ENCODE results near the gene DNAAF3. TPM values are rescaled to one million over a fixed set of nuclear protein-coding genes. Genes with fewer than 3 reads are reported as not detected.

Gene DNAAF3
- total RNA-seq, 4 donors from 2014 or later: 0.83 TPM; not detected in 3

GRCh38 chr19:55116232-55116858 is 50.1 kb downstream of the DNAAF3 start:
- TF ChIP-seq POLR2A (IDR thresholded peaks at IDR 0.05; ENCODE audit: low read depth): no peak
- TF ChIP-seq POLR2AphosphoS5 (IDR thresholded peaks at IDR 0.05): peak; percentile 82 to 89
- no peak for TF ChIP-seq EP300 (IDR thresholded peaks at IDR 0.05)
- 2% methylated on average over 25 of the region's 25 CpGs for WGBS

GRCh38 chr19:55115446-55116065 is 50.9 kb downstream of the DNAAF3 start:
- WGBS: 39% methylated on average over 11 of the region's 13 CpGs
- no peaks in the 10 kb centered on the region for H3K9me3 ChIP-seq
- H3K4me1 ChIP-seq: peaks cover 58 to 74% (median 70%) of the 10 kb centered on the region in 4 donors
- H3K27ac ChIP-seq (replicated peaks in 1 of 4): peak overlapping the region; percentile 96 to 99 (median 97)
- H3K36me3 ChIP-seq: peaks cover 0 to 13% (median 9%) of the 10 kb centered on the region in 4 donors
- DNase-seq (ENCODE audit: extremely low spot score): no peak
- TF ChIP-seq POLR2A (IDR thresholded peaks at IDR 0.05; ENCODE audit: low read depth) (no peak), EP300 (IDR thresholded peaks at IDR 0.05) (no peak), POLR2AphosphoS5 (IDR thresholded peaks at IDR 0.05) (peak; percentile 38 to 72)
- H3K27me3 ChIP-seq: no peaks in the 10 kb centered on the region
- H3K4me3 ChIP-seq: peak overlapping the region; percentile 90 to 98 (median 90)
- intact Hi-C loops (cut with DNase I): loop anchor here (10.0 kb wide), 1 partner anchor 539 kb away; the partner anchor contains the start of gene U2AF2

More at GRCh38 chr19:55116232-55116858, 50.1 kb downstream of the DNAAF3 start:
- peak overlapping the region; percentile 90 to 98 (median 90) for H3K4me3 ChIP-seq
- H3K4me1 ChIP-seq: peaks cover 57 to 66% (median 63%) of the 10 kb centered on the region in 4 donors
- H3K27me3 ChIP-seq: no peaks in the 10 kb centered on the region
- peak overlapping the region; percentile 96 to 99 (median 97) for H3K27ac ChIP-seq (replicated peaks in 1 of 4)
- peaks cover 0 to 12% (median 8%) of the 10 kb centered on the region in 4 donors for H3K36me3 ChIP-seq
- H3K9me3 ChIP-seq: no peaks in the 10 kb centered on the region
- peak; percentile 94 for DNase-seq (ENCODE audit: extremely low spot score)
- intact Hi-C loops (cut with DNase I): loop anchor here (10.0 kb wide), 1 partner anchor 538 kb away; the partner anchor contains the start of gene U2AF2

- TF ChIP-seq POLR2A (IDR thresholded peaks at IDR 0.05; ENCODE audit: low read depth) (no peak), POLR2AphosphoS5 (IDR thresholded peaks at IDR 0.05) (no peak)
Observed at GRCh38 chr19:55114566-55115145, 51.8 kb downstream of the DNAAF3 start.

GRCh38 chr19:55113570-55114039 is 52.8 kb downstream of the DNAAF3 start:
- TF ChIP-seq POLR2AphosphoS5 (IDR thresholded peaks at IDR 0.05) (peak; percentile 96), EP300 (IDR thresholded peaks at IDR 0.05) (peak; percentile 92), CTCF (IDR thresholded peaks at IDR 0.05) (no peak), POLR2A (IDR thresholded peaks at IDR 0.05; ENCODE audit: low read depth) (no peak)
- peaks cover 56 to 85% (median 80%) of the 10 kb centered on the region in 4 donors for H3K4me1 ChIP-seq
- peak overlapping the region; percentile 96 to 99 (median 97) for H3K27ac ChIP-seq (replicated peaks in 1 of 4)
- peak; percentile 98 for DNase-seq (ENCODE audit: extremely low spot score)
- H3K4me3 ChIP-seq: peak overlapping the region; percentile 26 to 98 (median 90)
- WGBS: 10% methylated on average over 11 of the region's 12 CpGs
- no peaks in the 10 kb centered on the region for H3K27me3 ChIP-seq
- H3K9me3 ChIP-seq: no peaks in the 10 kb centered on the region
- intact Hi-C loops (cut with DNase I): loop anchor here (10.0 kb wide), 1 partner anchor 541 kb away; the partner anchor contains the start of gene U2AF2
- peaks cover 9 to 32% (median 28%) of the 10 kb centered on the region in 4 donors for H3K36me3 ChIP-seq

More at GRCh38 chr19:55114566-55115145, 51.8 kb downstream of the DNAAF3 start:
- H3K4me3 ChIP-seq: peak overlapping the region; percentile 90 to 98 (median 90)
- H3K27me3 ChIP-seq: no peaks in the 10 kb centered on the region
- intact Hi-C loops (cut with DNase I): loop anchor here (10.0 kb wide), 1 partner anchor 540 kb away; the partner anchor contains the start of gene U2AF2
- H3K36me3 ChIP-seq: peaks cover 5 to 22% (median 18%) of the 10 kb centered on the region in 4 donors
- WGBS: 63% methylated on average over 9 of the region's 9 CpGs
- DNase-seq (ENCODE audit: extremely low spot score): no peak
- peaks cover 58 to 79% (median 78%) of the 10 kb centered on the region in 4 donors for H3K4me1 ChIP-seq
- H3K27ac ChIP-seq (replicated peaks in 1 of 4): peak overlapping the region; percentile 96 to 99 (median 97)
- no peaks in the 10 kb centered on the region for H3K9me3 ChIP-seq

GRCh38 chr19:55112777-55113569 is 53.4 kb downstream of the DNAAF3 start:
- H3K36me3 ChIP-seq: peaks cover 9 to 35% (median 31%) of the 10 kb centered on the region in 4 donors
- peaks cover 50 to 79% (median 74%) of the 10 kb centered on the region in 4 donors for H3K4me1 ChIP-seq
- DNase-seq (ENCODE audit: extremely low spot score): no peak
- H3K9me3 ChIP-seq: no peaks in the 10 kb centered on the region
- no peaks in the 10 kb centered on the region for H3K27me3 ChIP-seq
- 21% methylated on average over 17 of the region's 23 CpGs for WGBS
- intact Hi-C loops (cut with DNase I): loop anchor here (10.0 kb wide), 1 partner anchor 542 kb away; the partner anchor contains the start of gene U2AF2
- H3K4me3 ChIP-seq: peak overlapping the region; percentile 26 to 98 (median 90)
- H3K27ac ChIP-seq (replicated peaks in 1 of 4): peak overlapping the region; percentile 96 to 99 (median 97)
- peak in 1 of 3 experiments; percentile 20 for TF ChIP-seq CTCF (IDR thresholded peaks at IDR 0.05)
- no peak for TF ChIP-seq EP300 (IDR thresholded peaks at IDR 0.05)
- TF ChIP-seq POLR2A (IDR thresholded peaks at IDR 0.05; ENCODE audit: low read depth): no peak
- TF ChIP-seq POLR2AphosphoS5 (IDR thresholded peaks at IDR 0.05): no peak

Data from esophagus muscularis mucosa (tissue), 4 donors.